OCI-LY1 (cell line): ENCODE data around the gene SLC25A10.

Experiments
- H2AFZ ChIP-seq: fragments of 200-600 bp; sonication (generic), shearing (Covaris generic); 2 replicates; pipeline ENCODE4 v1.6.0; 2014; ENCODE audit warnings: antibody characterized with exemption, mild to moderate bottlenecking, low read length
- H3F3A ChIP-seq: fragments of 200-600 bp; sonication (generic), shearing (Covaris generic); 2 replicates; pipeline ENCODE4 v1.6.0; 2014; ENCODE audit warnings: mild to moderate bottlenecking, antibody characterized with exemption, low read length, moderate library complexity; ENCODE audit not compliant: insufficient read depth
- H3K27ac ChIP-seq: fragments of 200-600 bp; sonication (generic); 2 replicates; pipeline ENCODE4 v1.5.1; 2014; ENCODE audit warnings: low read length, mixed run types, mild to moderate bottlenecking, low read depth; ENCODE audit not compliant: poor library complexity, severe bottlenecking
- H3K27me3 ChIP-seq: fragments of 200-600 bp; sonication (generic); 2 replicates; pipeline ENCODE4 v1.6.0; 2014; ENCODE audit warnings: antibody characterized with exemption, mild to moderate bottlenecking, low read length, moderate library complexity; ENCODE audit not compliant: insufficient read depth
- H3K36me3 ChIP-seq: fragments of 200-600 bp; sonication (generic); 2 replicates; pipeline ENCODE4 v1.6.1; 2014; ENCODE audit warnings: mild to moderate bottlenecking, antibody characterized with exemption, low read length, moderate library complexity, mixed read lengths; ENCODE audit not compliant: insufficient read depth
- H3K4me1 ChIP-seq: fragments of 200-600 bp; sonication (generic); 2 replicates; pipeline ENCODE4 v1.5.1; 2014; ENCODE audit warnings: mild to moderate bottlenecking, low read length, moderate library complexity; ENCODE audit not compliant: insufficient read depth, severe bottlenecking
- H3K4me2 ChIP-seq: fragments of 200-600 bp; sonication (generic), shearing (Covaris generic); 2 replicates; pipeline ENCODE4 v1.6.1; 2014; ENCODE audit warnings: low read length
- H3K4me3 ChIP-seq: fragments of 200-600 bp; sonication (generic); 2 replicates; pipeline ENCODE4 v1.5.1; 2014; ENCODE audit warnings: low read length, low read depth, mild to moderate bottlenecking, mixed read lengths; ENCODE audit not compliant: poor library complexity, severe bottlenecking
- H3K79me2 ChIP-seq: fragments of 200-600 bp; shearing (Covaris generic); 2 replicates; pipeline ENCODE4 v1.6.1; 2016; ENCODE audit warnings: mixed run types, low read length, mixed read lengths; ENCODE audit not compliant: insufficient read depth
- H3K9ac ChIP-seq: fragments of 200-600 bp; sonication (generic), shearing (Covaris generic); 2 replicates; pipeline ENCODE4 v1.6.1; 2014; ENCODE audit warnings: mild to moderate bottlenecking, low read length, mixed read lengths
- H3K9me2 ChIP-seq: fragments of 200-600 bp; sonication (generic), shearing (Covaris generic); 2 replicates; pipeline ENCODE4 v1.6.1; 2014; ENCODE audit warnings: low read depth, mild to moderate bottlenecking, low read length, mixed read lengths
- H3K9me3 ChIP-seq: fragments of 200-600 bp; shearing (Covaris generic); 2 replicates; pipeline ENCODE4 v1.6.1; 2014; ENCODE audit warnings: low read length, mixed read lengths
- H4K20me1 ChIP-seq: fragments of 200-600 bp; sonication (generic), shearing (Covaris generic); 2 replicates; pipeline ENCODE4 v1.6.0; 2016; ENCODE audit warnings: mild to moderate bottlenecking, low read length; ENCODE audit not compliant: insufficient read depth
- CTCF ChIP-seq: fragments of 200-600 bp; sonication (generic), shearing (Covaris generic); IDR thresholded peaks from 2 replicates; pipeline ENCODE4 v1.5.1; 2017; ENCODE audit warnings: mild to moderate bottlenecking, antibody characterized with exemption, low read length, moderate library complexity, mixed read lengths
- EZH2 ChIP-seq: fragments of 200-600 bp; sonication (generic), shearing (Covaris generic); IDR thresholded peaks from 2 replicates; pipeline ENCODE4 v1.8.0; 2017; ENCODE audit warnings: borderline replicate concordance, mixed run types, mild to moderate bottlenecking, antibody characterized with exemption, low read length, moderate library complexity, mixed read lengths

SLC25A10 gene

GRCh38 chr17:81740395-81740961, 28.4 kb downstream of the SLC25A10 start:
- H3K9ac ChIP-seq, result no peak overlapping the region
- no peak overlapping the region for H3K4me2 ChIP-seq
- no peak overlapping the region for H2AFZ ChIP-seq
- H3K9me3 ChIP-seq, result no peaks in the 10 kb centered on the region
- no peak for TF ChIP-seq EZH2
- no peak for TF ChIP-seq CTCF
- H3K9me2 ChIP-seq, result no peaks in the 10 kb centered on the region
- H3K27me3 ChIP-seq, result no peaks in the 10 kb centered on the region; the same call in 1 of the 2 replicates
- no peak overlapping the region for H3K27ac ChIP-seq
- H3K4me3 ChIP-seq, result no peak overlapping the region
- H3K79me2 ChIP-seq, result no peaks in the 10 kb centered on the region
- no peaks in the 10 kb centered on the region for H4K20me1 ChIP-seq
- H3F3A ChIP-seq, result no peaks in the 10 kb centered on the region
- H3K36me3 ChIP-seq, result no peaks in the 10 kb centered on the region
- H3K4me1 ChIP-seq, result no peaks in the 10 kb centered on the region

- Histone ChIP-seq H3K4me2 (no peak overlapping the region), H3K4me1 (no peaks in the 10 kb centered on the region), H3F3A (no peaks in the 10 kb centered on the region), H3K9ac (no peak overlapping the region), H3K9me3 (no peaks in the 10 kb centered on the region), H3K36me3 (no peaks in the 10 kb centered on the region), H3K9me2 (no peaks in the 10 kb centered on the region), H3K4me3 (no peak overlapping the region), H3K79me2 (no peaks in the 10 kb centered on the region), H2AFZ (no peak overlapping the region), H3K27ac (no peak overlapping the region), H4K20me1 (no peaks in the 10 kb centered on the region), H3K27me3 (no peaks in the 10 kb centered on the region; the same call in 1 of the 2 replicates)
- no peak for TF ChIP-seq EZH2
- TF ChIP-seq CTCF, result no peak
Measured at GRCh38 chr17:81741049-81741593, 29.0 kb downstream of the SLC25A10 start.

- Histone ChIP-seq H3K9me2 (no peaks in the 10 kb centered on the region), H3K27me3 (no peaks in the 10 kb centered on the region; the same call in 1 of the 2 replicates), H2AFZ (no peak overlapping the region), H3K4me2 (no peak overlapping the region), H4K20me1 (no peaks in the 10 kb centered on the region), H3K4me3 (no peak overlapping the region), H3K4me1 (no peaks in the 10 kb centered on the region), H3K36me3 (no peaks in the 10 kb centered on the region), H3K79me2 (no peaks in the 10 kb centered on the region), H3K9me3 (no peaks in the 10 kb centered on the region), H3F3A (no peaks in the 10 kb centered on the region), H3K27ac (no peak overlapping the region), H3K9ac (no peak overlapping the region)
- no peak for TF ChIP-seq CTCF
- no peak for TF ChIP-seq EZH2
Measured at GRCh38 chr17:81741594-81742452, 29.7 kb downstream of the SLC25A10 start.
